HG03196 (cell line): Measurements from ENCODE around the gene CAPS.
A peak's percentile ranks its signal among the peaks of the same experiment; 100 is the strongest.

Source experiments
- ATAC-seq: cut with Tn5 transposase; IDR thresholded peaks from one replicate; pipeline ENCODE4 v1.9.1; 2021; ENCODE audit not compliant: unreplicated experiment

The CAPS gene

GRCh38 chr19:5891938-5892771 is 21.9 kb upstream of the CAPS start:
- no peak for ATAC-seq

GRCh38 chr19:5892772-5893275 is 21.2 kb upstream of the CAPS start:
- no peak for ATAC-seq

DNA sequence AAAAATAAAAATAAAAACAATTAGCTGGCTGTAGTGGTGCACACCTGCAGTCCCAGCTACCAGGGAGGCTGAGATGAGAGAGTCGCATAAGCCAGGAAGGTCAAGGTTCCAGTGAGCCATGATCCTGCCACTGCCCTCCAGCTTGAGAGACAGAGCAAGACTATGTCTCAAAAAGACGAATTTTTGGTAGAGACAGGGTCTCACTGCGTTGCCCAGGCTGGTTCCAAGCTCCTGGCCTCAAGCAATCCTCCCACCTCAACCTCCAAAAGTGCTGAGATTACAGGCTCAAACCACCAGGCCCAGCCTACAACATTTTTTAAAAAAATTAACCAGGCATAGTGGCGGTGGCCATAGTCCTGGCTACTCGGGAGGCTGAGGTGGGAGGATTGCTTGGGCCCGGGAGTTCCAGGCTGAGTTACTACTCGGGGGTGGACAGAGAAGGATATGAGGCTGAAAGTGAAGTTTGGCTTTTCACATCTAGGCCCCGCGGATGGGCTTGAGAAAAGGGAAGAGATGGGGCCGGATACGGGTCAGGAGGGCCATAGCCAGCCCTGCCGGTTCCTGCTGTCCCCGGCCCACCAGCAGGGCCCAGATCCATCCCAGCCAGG is 20.7 kb upstream of the CAPS start:
- ATAC-seq: no peak

GRCh38 chr19:5893907-5894703 is 19.9 kb upstream of the CAPS start:
- no peak for ATAC-seq

- ATAC-seq: no peak
Observed at GRCh38 chr19:5894704-5895349, 19.2 kb upstream of the CAPS start.

DNA sequence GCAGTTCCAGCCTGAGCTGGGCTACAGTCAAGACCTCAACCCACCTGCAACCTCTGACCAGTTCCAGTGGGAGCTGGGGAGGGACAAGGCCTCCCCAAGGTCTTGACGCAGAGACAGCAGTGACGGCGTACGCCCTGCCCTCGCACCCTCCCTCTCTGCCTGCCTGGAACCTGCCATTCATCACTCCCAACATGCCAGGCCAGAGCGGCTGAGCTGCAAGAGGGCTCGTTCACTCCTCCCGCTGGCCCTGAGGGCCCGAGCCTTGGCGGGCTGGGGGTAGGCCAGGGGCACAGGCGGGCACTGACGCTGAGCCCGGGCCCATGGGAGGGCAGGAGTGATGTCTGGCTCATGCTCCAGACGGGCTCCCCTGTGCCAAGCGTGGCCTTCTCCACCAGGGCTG is 18.6 kb upstream of the CAPS start:
- ATAC-seq: no peak

- no peak for ATAC-seq
Observed at GRCh38 chr19:5895890-5896289, 18.2 kb upstream of the CAPS start.

DNA sequence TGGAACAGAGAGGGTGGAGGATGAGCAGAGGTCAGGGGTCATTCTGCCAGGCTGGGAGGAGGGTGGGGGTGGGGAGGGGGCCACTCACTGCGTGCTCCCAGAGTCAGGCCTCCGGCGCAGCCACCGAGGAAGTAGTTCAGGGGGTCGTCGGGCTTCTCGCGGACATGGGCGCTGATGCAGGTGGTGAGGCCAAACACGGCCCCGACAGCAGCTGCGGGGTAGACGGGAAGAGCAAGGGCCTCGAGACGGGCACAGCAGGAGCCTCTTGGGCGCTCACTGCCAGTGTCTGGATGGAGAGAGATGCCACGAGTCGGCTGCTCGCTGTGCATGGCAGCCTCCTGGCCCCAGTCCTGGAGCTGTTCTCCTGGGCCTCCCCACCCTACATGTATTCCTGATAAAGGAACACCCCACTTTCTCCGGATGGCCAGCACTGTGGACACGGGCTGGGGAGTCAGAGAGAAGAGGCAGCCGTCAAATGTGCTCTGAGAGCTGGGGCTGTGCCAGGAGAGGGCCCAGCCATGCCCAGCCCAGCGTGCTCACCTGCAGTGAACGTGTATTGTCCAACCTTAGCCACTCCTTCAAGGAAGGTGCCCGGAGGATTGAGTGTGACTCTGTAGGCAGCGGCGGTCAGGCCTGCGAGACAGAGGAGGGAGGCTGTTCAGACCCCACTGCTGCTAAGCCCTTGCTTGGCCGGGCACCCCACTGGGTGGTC is 17.5 kb upstream of the CAPS start:
- no peak for ATAC-seq

DNA sequence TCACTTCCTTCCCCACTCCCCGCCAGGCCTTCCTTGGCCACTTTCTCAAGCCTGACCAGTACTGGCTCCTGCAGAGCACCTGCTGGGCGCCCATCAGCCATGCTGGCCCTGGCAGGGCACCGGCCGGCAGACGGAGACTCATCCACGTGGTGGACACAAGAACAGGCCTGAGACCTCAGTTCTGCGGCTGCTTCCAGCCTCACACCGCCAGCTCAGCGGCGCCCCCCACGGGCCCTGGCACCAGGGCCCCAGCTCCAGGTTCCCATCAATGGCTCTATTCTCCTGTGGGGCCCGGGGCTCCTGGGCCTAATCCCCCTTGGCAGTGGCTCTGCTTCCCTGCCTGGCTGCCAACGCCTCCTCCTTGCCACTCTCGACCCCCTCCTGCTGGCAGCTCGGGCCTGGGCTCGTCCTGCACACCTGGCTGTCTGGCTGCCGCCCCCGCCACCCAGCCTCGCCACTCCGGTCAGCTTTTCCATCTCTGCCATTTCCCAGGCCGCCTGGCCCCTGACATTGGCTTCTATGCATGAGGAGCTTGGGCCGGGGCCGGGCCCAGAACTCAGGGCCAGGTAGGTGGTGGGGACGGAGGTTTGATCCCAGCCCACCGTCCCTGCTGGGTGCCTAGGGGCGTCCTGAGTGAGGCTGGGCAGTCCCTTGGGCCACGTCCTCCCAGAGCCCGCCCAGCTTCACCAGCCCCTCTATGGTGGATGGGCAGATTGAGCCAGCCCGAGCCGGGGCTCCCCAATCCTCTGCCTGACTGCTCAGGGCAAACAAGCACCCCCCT is 16.7 kb upstream of the CAPS start:
- ATAC-seq: no peak

DNA sequence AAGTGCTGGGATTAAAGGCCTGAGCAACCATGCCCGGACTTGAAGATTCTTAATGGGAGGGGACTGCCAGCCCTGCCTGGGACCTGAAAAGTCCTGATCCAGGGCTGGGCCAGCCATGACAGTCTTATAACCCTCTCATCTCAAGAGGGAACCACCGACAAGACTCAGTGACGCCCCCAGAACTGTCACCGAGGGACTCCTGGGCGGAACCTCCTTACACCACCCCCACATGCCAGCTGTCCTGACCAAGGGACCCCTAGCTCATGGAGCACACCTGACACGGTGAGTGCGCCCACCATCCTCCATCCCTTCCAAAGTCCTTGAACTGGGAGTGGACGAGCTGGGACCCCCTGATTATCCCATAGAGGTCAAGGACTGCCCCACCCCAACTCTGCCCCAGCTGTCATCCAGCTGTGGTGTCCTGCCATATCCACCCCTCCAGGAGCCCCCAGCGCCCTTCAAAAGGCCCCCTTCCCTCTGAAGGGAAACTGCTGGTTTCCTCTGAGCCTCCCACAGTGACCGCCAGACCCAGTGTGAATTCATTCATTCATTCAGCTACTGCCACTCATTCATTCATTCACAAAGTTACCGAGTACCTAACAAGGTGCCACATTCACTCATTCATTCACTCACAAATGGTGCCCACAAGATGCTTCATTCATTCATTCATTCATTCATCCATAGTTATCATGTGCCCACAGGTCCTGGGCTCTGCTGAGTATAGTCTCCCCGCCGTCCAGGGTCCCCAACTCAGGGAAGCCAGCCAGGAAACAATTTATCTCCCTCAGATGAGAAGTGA is 14.1 kb upstream of the CAPS start:
- no peak for ATAC-seq

GRCh38 chr19:5900976-5901375 is 13.1 kb upstream of the CAPS start:
- ATAC-seq: no peak

- ATAC-seq: no peak
Observed at GRCh38 chr19:5903056-5903623, 10.9 kb upstream of the CAPS start.

- ATAC-seq: peak; percentile 26
Observed at GRCh38 chr19:5903624-5904351, 10.3 kb upstream of the CAPS start, which contains the start of gene NDUFA11. Gene NDUFA11 (minus strand): TSS chr19:5903790. CDS start chr19:5903708, 82 bp downstream.

- ATAC-seq: peak; percentile 77
Observed at GRCh38 chr19:5904352-5905113, 9.5 kb upstream of the CAPS start, which contains the start of gene VMAC. Gene VMAC (plus strand): TSS chr19:5904872. CDS start chr19:5904891, 19 bp downstream.

DNA sequence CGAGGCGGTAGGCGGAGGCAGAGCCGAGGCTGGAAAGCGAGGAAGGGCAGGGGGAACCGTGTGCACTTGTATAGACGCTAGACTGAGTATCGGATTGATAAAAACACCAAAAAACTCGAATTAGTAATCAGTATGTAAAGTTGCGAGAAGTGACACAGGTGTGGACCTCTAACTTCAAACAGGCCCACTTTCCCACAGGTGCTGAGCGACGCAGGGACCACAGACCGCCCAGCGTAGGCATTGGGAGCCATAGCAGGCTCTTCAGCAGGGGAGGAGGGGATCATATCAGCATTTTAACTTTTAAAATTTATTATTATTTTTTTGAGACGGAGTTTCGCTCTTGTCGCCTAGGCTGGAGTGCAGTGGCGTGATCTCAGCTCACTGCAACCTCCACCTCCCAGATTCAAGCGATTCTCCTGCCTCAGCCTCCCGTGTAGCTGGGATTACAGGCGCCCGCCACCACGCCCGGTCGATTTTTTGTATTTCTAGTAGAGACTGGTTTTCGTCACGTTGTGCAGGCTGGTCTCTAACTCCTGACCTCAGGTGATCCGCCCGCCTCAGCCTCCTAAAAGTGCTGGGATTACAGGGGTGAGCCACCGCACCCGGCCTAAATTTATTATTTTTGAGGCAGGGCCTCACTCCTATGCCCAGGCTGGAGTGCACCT is 8.8 kb upstream of the CAPS start:
- ATAC-seq: no peak

GRCh38 chr19:5907241-5907640 is 6.8 kb upstream of the CAPS start:
- no peak for ATAC-seq
